ENCODE data around the gene SCAF8. TPM values are rescaled to one million over a fixed set of nuclear protein-coding genes. Genes with fewer than 3 reads are reported as not detected.

SCAF8 gene
- total and polyA plus RNA-seq, 9 of the 15 experiments (the other 6 are each of a cell fraction or from before 2014, with no cell fraction given), result 10.5 to 46.6 (median 23.2) TPM

GRCh38 chr6:154733626-154734382 lies 588 bp downstream of the SCAF8 start (continued):
- no peak for TF ChIP-seq PTBP1 (IDR thresholded peaks at IDR 0.05; ENCODE audit: low read depth, low read length)
- TF ChIP-seq ZBTB7A (IDR thresholded peaks at IDR 0.05; ENCODE audit: borderline replicate concordance, control insufficient read depth, low read depth, low read length), result peak; percentile 58; the same call in 1 of the 2 replicates
- no peak for TF ChIP-seq PURB (CRISPR knock-in tag; IDR thresholded peaks at IDR 0.05; ENCODE audit: low read depth)
- TF ChIP-seq ZNF592 (IDR thresholded peaks at IDR 0.05), result no peak
- TF ChIP-seq MEF2A (IDR thresholded peaks at IDR 0.05; ENCODE audit: control insufficient read depth, low read depth, low read length), result no peak
- TF ChIP-seq ZNF274 (IDR thresholded peaks at IDR 0.05; ENCODE audit: borderline replicate concordance, low read depth, low read length), result no peak
- TF ChIP-seq TBL1XR1 (IDR thresholded peaks at IDR 0.05; ENCODE audit: low read length in 2 of 2), result peak in 1 of 2 experiments; percentile 22; a peak in 1 of 4 replicates
- peak; percentile 75 for TF ChIP-seq CCNT2 (IDR thresholded peaks at IDR 0.05; ENCODE audit: borderline replicate concordance, extremely low read depth, insufficient read length, low read depth, low read length)
- no peak for TF ChIP-seq ZNF41 (CRISPR knock-in tag; conservative IDR thresholded peaks at IDR 0.05)
- 0 out of 2 replicates have a peak, but pooled peaks have one; percentile 31 for TF ChIP-seq ZNF586 (CRISPR knock-in tag; conservative IDR thresholded peaks at IDR 0.05)
- TF ChIP-seq STAT5B (CRISPR knock-in tag; IDR thresholded peaks at IDR 0.05), result no peak
- no peak for TF ChIP-seq BDP1 (IDR thresholded peaks at IDR 0.05; ENCODE audit: insufficient read depth, insufficient read length)
- TF ChIP-seq NFYB (IDR thresholded peaks at IDR 0.05; ENCODE audit: extremely low read depth, insufficient read length), result peak; percentile 86
- 0 out of 4 replicates have a peak, but pooled peaks of 1 of the 2 experiments have one; percentile 42 for TF ChIP-seq MLX (CRISPR knock-in tag; conservative IDR thresholded peaks at IDR 0.05)
- TF ChIP-seq ZNF511 (CRISPR knock-in tag; IDR thresholded peaks at IDR 0.05), result peak; percentile 29
- TF ChIP-seq ZNF57 (CRISPR knock-in tag; IDR thresholded peaks at IDR 0.05), result no peak; the same call in 1 of the 2 replicates
- TF ChIP-seq ESRRA (IDR thresholded peaks at IDR 0.05; ENCODE audit: borderline replicate concordance, low read depth), result peak; percentile 20; the same call in 1 of the 2 replicates
- TF ChIP-seq GTF2E2 (tag; IDR thresholded peaks at IDR 0.05), result peak; percentile 42; the same call in 1 of the 2 replicates
- no peak for TF ChIP-seq TFE3 (CRISPR knock-in tag; IDR thresholded peaks at IDR 0.05)

All from K562 (cell line).